Stimulated activated CD4-positive, alpha-beta T cell treated with anti-CD3 and anti-CD28 coated beads, Interleukin-4, amount 100 ng/mL, for 24 hours (primary cell): ENCODE data around the gene CMTM8.
"Not testable (repeated sequence)": the region's sequence is repeated elsewhere in the genome, so short reads cannot be mapped to it uniquely, and the experiment has no call there.

Experiments
- DNase-seq: peaks from one replicate; pipeline ENCODE4 v3.0.0-alpha.2; 2020

CMTM8 gene, protein sequence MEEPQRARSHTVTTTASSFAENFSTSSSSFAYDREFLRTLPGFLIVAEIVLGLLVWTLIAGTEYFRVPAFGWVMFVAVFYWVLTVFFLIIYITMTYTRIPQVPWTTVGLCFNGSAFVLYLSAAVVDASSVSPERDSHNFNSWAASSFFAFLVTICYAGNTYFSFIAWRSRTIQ

DNA sequence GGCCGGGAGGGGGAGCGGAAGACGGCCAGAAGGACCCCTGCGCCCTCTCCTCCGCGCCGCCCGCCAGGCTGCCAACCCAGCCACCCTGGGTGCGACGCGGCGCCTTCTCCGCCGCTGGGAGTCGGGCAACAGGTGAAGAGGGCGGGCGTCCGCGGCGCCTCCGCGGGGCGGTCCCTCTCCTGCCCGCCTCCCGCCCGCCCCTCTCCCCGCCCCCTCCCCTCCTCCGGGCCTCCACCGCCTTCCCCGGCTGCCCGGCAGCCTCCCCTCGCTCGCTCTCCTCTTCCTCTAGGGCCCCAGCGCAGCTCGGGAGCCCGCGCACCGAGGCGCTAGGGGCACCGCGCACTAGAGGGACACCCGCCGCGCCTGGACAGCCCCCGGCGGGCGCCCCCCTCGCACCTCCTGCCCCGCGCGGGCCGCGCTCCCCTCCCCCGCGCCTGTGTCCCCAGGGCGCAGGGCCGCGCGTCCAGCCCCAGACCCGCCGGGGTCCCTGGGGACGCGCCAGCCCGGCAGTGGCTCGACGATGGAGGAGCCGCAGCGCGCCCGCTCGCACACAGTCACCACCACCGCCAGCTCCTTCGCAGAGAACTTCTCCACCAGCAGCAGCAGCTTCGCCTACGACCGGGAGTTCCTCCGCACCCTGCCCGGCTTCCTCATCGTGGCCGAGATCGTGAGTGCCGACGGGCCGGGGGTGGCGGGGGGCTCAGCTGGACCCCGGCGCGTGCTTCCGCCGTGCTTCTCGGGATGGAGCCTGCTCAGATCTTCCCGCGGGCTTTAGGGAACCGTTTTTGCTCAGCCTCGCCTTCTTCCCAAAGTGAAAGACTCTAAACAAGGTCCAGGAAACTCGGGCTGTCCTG is at the start of gene CMTM8:
Gene CMTM8, plus strand, starts transcription at position 228 of the 854 bp plus-strand sequence. Its CDS starts 293 bp downstream, at position 521.
- peak; percentile 60 for DNase-seq

DNA sequence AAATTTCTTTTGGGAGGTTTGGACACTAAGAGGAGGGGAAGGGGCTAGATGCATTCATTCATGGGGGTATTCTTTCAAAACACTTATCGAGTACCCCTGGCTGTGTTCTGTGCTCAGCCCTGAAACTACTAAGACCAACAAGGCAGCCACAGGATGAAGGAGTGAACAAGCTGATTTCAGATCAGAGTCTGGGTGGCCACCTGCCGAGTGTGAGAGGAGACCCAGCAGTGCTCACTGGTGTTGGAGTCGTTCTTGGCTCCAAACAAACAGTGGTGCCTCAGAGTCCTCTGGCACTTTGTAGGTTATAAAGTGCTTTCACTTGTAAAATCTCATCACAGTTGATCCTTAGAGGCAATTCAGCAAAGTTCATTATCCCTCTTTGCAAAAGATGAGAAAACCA is 48.8 kb upstream of the CMTM8 start:
- no peak for DNase-seq

DNA sequence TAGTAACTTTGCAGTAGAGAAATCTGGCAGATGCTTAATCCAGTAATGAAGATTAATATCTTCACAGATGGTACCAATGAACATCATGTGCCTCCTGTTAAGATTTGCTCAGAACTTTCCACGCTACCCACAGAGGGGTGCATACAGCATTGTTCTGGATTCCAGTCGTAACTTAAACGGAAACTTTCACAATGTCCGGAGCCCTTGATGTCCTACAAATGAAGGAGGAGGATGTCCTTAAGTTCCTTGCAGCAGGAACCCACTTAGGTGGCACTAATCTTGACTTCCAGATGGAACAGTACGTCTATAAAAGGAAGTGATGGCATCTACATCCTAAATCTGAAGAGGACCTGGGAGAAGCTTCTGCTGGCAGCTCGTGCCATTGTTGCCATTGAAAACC is 47.9 kb upstream of the CMTM8 start:
- DNase-seq: not testable (repeated sequence)

DNA sequence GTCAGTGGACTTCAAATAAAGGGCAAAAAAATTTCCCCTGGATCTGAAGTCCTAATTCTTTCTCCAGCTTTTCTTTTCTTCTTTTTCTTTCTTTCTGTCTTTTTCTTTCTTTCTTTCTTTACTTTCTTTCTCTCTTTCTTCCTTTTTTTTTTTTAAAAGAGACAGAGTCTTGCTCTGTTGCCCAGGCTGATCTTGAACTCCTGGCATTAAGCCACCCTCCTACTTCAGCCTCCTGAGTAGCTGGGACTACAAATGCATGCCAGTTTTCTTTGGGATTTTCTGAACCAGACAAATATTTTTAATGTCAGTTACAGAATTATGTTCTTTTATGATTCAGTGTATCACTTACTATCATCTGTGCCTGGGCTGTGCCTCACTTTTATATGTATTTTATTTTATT is 45.4 kb upstream of the CMTM8 start:
- no peak for DNase-seq

DNA sequence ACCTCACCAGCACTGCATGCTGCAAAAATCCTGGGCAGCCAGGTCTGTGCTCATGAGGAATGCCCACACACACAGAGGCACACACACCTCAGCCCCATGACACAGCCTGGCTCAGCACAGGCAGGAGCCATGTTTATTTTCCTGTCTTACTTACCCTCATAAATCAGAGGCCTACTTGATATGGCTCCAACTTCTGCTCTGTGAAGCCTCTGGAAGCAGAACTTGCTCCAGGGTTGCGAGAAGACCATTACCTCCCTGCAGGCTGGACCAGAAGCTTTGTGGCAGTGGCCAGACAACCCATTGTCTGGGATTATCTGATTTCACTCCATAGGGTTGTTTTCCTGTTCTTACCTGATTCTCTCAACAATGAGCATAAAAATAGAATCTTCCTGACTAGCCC is 43.8 kb upstream of the CMTM8 start:
- no peak for DNase-seq

DNA sequence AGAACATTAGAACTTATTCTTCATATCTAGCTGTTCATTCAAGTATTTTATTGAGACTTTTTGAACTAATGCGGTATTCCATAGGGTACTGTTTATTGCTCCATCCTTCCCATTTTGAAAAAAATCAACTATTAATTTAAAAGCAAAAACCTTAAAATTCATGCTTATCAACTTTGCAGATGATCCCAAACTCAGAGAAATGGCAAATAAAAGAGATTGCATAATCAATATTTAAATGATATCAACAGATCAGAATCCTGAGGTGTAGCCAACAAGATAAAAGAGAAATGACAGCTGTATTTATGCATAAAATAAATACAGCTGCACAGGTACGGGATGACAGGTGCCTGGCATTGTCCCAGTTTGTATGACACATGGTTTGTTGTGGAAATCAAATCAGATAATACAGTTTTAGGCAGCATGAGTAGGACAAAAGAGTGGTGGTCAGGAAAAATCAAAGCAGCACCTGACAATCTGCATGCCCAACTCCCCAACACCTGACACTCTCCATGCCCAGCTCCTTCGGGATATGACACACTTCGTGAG is 42.4 kb upstream of the CMTM8 start:
- DNase-seq: no peak

DNA sequence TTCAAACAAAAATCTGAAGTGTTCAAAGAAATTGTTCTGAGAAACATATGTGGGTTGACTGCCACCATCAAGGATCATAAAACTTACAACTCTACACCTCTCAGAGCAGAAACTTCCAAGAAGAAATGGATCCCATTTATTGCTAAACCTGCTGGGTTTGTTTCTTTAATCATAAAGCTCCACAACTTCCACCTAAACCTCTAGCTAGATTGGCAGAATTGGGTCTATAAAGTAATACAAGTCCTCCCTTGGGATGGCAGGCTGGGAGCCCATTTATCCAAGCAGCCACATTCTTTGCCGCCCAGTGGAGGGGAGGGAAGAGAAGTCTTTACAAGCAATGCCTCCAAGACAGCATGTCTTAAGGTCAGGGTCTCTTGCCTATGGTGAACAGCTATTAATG is 40.5 kb upstream of the CMTM8 start:
- no peak for DNase-seq

DNA sequence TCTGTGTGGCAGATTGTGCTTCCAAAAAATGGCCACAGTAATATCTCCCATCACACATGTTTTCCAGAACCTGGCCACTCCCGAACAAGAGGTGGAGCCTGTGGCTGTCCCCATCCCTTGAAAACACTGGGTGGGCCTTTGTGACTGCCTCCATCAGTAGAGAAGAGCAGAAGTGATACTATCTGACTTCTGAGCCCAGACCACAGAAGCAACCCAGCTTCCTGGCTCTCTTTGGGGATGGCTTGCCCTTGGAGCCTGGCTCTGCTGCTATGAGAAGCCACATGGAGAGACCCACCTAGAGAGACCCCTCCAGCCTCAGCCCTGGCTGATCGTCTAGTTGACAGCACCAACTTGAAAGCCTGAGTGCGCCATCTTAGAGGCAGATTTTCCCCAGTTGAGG is 39.8 kb upstream of the CMTM8 start:
- no peak for DNase-seq

DNA sequence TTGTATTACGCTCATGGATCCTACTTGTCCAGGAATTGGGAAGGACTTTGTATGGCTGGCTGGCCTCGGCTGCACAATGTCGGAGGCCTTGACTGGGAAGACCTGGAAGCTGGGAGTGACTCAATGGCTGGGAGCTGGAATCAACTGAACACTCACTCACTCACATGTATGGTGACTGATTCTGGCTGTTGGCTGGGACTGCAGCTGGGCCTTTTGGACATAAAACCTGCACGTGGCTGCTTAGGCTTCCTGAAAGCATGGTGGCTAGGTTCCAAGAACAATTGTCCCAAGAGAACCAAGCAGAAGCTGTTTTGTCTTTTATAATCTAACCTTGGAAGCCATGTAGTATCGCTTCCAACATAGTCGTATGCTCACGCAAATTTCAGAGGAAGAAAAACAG is 38.0 kb upstream of the CMTM8 start:
- DNase-seq: no peak

DNA sequence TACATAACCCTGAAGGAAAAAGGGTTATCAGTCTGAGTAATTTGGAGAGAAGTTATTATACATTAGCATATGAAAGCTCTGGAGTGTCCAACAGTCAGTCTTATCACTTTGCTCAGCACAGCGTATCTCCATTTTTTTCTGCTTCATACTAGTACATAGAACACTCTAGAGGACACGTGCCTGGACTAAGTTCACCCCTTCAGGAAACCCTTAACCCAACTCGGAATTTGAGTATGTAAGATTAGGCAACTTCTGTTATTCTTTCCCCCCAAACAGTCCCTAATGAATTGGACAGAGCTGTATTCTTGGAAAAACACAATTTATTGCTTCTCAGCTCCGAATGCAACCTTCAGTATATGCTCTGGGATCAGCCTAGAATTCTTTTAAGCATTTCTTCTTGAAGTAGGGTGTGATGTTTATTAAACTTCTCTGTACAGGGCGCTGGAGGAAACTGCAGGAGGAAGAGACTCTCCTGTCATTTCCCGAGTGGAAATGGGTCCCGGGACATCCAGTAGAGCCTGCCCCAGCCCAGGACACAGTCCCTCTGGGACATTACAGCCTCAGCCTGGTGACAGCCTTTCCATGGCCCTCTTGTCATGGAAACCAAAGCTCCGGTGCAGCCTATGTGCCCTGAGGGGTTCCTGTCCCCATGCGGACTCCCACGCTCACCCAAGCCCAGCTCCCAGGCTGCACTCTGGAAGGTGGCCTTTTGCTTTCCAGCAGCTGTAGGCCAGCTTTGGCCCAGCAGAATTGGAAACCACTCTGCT is 37.3 kb upstream of the CMTM8 start:
- no peak for DNase-seq

DNA sequence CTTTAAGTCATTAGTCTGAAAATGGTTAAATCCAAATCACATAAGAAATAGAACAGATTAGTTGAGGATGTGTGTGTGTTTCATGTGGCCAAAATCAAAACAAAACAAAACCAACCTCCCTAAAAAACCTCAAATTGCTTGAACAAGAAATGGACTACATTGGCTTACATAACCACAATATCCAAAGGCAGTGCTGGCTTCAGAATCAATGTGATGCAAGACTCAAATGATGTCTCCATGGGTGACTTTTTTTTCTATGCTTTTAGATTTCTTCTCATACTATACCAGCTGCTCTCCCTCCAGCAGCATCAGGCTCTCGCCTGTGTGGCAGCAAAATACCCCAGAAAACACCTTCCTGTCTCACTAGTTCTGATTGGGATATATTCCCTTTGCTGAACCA is 36.0 kb upstream of the CMTM8 start:
- DNase-seq: no peak

DNA sequence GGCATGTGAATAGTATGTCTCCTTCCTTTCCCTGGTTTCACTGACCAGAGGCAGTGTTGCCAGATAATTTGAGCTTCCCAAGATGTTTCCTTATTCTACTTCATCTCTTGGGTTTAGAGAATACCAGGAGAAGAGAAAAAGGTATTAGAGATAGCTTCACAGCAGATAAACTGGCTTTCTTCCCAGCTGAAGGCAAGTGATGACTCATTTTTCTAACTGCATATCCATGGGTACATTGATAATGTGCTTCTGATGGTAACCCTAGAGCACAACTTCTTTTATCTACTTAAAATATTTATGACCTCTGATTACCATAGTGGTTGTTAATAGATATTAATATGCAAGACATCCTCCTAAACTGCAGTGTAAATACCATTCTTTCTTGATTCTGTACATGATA is 34.6 kb upstream of the CMTM8 start:
- DNase-seq: no peak

DNA sequence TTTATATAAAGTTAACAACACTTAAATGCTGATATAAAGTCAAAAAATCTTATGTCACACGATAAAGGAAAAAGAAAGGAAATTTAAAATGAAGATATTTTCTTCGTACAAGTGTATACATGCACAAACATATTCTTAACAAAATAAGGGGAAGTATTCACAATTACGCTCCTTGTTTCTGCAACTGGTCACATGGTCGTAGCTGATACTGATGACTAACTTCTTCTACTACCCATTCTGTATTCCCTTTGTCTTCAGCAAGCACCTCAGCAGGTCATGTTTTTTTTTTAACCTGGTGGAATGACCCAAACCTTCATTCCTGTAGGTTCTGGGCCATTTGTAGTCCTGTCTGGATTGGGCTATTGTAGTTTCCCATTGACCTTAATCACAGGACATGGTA is 30.0 kb upstream of the CMTM8 start:
- no peak for DNase-seq

DNA sequence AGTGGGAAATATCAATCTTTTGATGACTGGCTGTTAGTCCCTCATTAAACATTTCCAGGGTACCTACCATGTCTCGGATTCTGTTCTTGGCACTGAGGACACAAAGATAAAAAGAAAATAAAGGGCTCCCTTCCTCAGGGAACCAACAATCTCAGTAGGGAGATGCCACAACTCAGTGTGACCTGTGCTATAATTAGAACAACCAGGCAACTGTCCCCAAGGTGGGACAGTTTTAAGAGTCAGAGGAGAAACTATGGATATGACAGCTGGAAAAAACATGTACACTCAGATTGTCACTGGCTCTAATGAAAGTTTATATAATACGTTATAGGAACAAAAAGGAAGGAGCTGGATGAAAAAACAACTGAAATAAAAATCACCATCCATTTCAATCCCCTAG is 23.3 kb upstream of the CMTM8 start:
- DNase-seq: no peak

DNA sequence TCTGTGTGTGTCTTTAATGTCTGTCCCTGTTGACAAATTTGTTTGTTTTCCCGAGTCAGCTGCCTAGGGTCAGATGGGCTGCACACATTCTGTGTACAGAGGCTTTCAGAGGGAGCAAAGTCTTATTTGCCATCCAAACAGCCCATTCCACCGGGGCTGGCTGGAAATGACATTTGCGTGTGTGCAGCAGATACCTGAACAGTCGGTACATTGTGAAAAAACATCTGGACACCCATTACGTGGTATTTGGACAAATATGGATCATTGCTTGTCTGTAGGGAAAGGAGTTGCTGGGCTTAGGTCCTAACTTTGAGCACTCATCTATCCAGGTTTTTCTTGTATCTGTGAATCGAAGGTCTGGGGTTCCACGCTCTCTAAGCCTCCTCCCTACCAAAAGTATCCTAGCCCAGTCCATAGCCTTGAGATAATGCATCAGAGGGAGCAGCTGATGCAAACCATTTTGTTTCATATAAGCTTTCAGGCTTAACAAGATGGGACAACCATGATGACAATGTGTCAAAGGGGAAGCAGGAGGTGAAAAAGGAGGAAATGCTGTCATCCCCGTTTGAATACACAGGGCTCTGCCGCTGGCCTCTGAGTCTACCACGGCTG is 22.2 kb upstream of the CMTM8 start:
- no peak for DNase-seq

DNA sequence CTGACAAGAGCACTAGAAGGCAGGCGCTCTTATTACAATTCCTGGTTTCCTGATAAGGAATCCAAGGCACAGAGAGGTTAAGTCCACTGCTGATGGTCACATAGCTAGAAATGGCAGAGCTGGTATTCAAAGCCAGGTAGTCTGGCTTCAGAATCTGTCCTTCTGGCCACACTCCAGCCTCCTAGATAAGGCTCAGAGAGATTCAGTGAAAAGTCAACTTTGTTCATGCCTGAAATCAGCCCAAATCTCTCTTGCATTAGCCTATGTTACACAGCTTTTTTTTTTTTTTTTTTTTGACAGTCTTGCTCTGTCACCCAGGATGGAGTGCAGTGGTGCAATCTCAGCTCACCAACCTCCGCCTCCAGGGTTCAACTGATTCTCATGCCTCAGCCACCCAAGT is 21.1 kb upstream of the CMTM8 start:
- DNase-seq: no peak

DNA sequence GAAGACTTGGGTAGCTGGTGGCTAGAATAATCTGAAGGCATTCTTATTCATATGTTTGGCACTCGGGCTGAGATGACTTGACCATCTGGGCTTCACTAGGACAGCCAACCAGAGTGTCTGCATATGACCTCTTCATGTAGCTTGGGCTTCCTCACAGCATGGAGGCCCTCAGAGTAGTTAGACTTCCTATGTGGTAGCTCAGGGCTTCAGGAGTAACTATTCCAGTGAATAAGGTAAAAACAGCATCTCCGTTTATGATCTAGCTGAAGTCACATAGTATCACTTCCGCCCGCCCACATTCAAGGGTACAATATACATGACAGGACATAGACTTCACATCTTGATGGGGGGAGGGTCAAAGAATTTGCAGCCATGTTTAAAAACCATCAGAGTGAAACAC is 18.9 kb upstream of the CMTM8 start:
- no peak for DNase-seq

DNA sequence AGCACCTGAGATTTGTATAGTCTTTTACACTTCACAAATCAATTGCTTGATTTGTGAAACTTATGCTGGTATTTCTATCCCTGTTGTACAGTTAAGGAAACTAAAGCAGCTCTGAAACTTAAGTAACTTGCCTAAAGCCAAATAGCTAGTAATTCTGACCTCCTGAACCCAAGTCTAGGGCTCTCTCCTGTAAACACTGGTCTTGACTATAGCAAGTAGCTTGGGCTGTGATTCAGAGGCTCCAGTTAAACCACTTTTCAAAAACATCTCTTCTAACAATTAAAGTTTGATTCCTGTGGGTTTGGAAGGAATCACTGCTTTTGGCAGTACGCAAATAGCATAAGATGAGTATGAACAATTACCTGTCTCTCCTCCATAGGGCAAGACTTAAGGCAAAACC is 18.5 kb upstream of the CMTM8 start:
- DNase-seq: no peak

DNA sequence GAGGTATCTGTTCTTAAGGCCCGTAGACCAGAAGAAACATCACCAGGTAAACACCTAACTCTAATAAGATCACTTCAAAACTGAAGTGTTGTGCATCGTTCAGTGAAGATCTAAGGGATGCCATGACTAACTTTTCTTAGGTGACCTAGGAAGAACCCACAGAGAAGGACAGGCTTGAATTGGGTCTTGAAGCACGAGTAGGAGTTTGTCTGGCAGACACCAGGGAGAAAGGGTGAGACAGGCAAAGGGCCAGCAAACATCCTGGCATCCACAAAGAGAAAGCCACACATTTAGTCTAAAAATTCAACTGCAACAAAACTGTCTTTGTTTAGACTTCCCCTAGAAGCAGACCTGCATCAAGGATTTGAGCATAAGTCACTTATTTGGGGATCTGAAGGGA is 15.5 kb upstream of the CMTM8 start:
- DNase-seq: no peak

DNA sequence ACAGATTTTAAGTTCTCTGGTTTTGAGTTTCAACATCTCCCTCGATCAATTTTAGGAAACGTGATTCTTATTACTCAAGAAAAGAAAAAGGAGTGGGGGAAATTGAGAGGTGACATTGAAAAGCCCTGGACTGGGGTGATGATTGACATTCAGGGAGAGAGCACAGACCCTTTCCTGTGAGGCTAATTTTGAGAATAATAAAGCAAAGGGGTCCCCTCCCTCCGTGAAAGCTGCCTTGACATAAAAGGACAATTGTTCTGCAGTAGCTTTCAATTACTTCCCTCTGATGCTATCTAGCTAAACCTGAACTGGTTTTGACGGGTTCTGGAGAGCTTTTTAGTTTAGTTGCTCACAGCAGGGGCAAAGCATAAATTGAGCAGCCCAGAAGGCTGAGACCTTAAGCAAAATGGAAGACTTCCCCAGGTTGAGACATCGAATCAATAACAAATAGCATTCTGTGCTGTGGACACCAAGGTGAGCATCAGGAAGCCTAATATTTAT is 14.4 kb upstream of the CMTM8 start:
- DNase-seq: no peak

DNA sequence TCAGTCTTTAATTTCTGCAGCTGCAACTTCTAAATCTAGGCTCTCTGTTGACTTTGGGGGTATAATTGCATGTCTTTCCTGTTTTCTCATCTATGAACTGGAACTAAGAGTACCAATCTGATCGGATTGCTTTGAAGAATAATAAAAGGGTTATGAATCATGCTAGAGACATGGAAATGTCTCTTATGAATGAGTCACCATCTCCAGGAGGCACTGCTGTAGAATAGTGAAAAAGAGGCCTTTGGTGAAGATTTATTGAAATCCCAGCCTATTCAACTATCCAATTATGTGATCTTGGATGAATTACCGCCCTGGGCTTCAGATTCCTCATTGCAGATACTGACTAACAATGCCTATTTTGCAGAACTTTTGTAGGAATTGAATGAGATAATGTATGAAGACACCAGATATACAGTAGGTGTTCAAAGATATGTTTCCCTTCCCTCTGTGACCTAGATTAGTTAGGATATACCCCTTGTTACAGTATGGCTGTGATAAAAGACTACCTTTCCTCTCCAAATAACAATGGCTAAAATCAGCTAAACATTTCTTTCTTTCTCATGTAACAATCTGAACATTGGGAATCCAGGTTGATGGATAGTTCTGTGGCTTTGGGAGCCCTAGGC is 11.5 kb upstream of the CMTM8 start:
- DNase-seq: no peak

DNA sequence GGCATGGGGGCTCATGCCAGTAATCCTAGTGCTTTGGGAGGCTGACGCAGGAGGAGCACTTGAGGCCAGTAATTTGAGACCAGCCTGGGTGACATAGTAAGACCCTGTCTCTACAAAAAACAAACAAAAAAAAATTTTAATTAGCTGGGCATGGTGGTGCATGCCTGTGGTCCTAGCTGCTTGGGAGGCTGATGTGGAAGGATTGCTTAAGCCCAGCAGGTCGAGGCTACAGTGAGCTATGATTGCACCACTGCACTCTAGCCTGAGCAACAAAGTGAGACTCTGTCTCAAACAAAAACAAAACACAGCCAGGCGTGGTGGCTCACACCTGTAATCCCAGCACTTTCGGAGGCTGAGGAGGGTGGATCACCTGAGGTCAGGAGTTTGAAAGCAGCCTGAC is 9.7 kb upstream of the CMTM8 start:
- DNase-seq: not testable (repeated sequence)

DNA sequence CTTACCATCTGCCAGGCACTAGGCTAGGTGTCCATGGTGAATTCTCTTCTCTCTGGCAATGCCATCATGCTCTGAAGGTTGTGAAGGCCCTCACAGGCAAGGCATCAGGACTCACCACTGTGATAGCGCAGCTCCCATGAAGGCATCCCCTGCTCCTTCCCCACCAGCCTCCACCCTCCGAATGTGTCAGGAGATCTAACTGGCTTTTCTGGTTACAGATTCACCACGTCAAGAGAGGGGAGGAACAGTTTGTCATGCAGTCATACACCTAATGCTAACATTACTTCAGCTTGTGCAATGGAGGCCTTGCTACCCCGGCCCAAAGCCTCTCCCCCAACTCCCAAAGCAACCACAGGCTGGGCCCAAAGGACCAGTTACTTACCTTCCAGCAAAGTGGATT is 8.9 kb upstream of the CMTM8 start:
- no peak for DNase-seq
